ENCODE measurements around the gene AKT2. TPM values are rescaled to one million over a fixed set of nuclear protein-coding genes. Genes with fewer than 3 reads are reported as not detected.
A peak's percentile ranks its signal among the peaks of the same experiment; 100 is the strongest.

Gene AKT2
- total RNA-seq, 1 experiment from 2014 or later = 150 TPM

DNA sequence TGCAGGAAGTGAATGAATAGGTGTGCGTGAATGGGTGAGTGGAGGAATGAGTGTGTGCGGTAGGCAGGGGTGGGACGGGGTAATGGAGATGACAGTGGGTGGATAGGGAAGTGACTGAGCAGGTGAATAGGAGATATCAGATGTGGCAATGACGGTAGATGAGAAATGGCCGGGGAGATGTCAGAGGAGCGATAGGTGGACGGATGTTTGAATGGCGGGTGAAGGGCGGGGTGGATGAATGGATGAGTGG lies 68.4 kb downstream of the AKT2 start:
- H3K4me3 Mint-ChIP-seq = peak overlapping the region; percentile 25 to 44; a peak in 4 of 5 replicates
- no CpG with 5 or more reads among the region's 9 CpGs for WGBS (ENCODE audit: extremely low coverage, insufficient read length, low lambda C conversion rate)
- no peak overlapping the region; a peak in 1 of 7 replicates for H3K27ac Mint-ChIP-seq
- Histone ChIP-seq H2BK12ac (ENCODE audit: insufficient read length, low read depth, low read length) (no peak overlapping the region), H2BK5ac (ENCODE audit: insufficient read length, low read length) (no peak overlapping the region), H3K56ac (ENCODE audit: insufficient read length, low read depth, low read length) (no peak overlapping the region), H3K4me1 (ENCODE audit: insufficient read depth, low read length) (no peaks in the 10 kb centered on the region), H4K5ac (ENCODE audit: insufficient read length, low read depth, low read length) (no peak overlapping the region), H3K23ac (ENCODE audit: insufficient read length, low read depth, low read length) (no peak overlapping the region), H2AFZ (ENCODE audit: low read length) (no peak overlapping the region), H2BK120ac (ENCODE audit: low read depth, low read length, poor library complexity, severe bottlenecking) (no peak overlapping the region), H4K20me1 (ENCODE audit: control insufficient read depth, insufficient read depth, insufficient read length) (no peaks in the 10 kb centered on the region), H2AK5ac (ENCODE audit: insufficient read length, low read length) (no peak overlapping the region), H3K27me3 (ENCODE audit: insufficient read depth, low read length) (no peaks in the 10 kb centered on the region; the same call in 1 of the 2 replicates), H2BK15ac (ENCODE audit: low read depth, low read length) (no peak overlapping the region), H3K14ac (ENCODE audit: insufficient read depth, low read length) (no peak overlapping the region), H3K27ac (ENCODE audit: insufficient read length, low read depth, low read length) (no peak overlapping the region), H3K79me2 (ENCODE audit: insufficient read depth, low read length) (no peaks in the 10 kb centered on the region), H3K9ac (ENCODE audit: extremely low read depth, insufficient read length, low read length) (no peak overlapping the region), H3T11ph (ENCODE audit: low read length) (no peak overlapping the region), H3K79me1 (ENCODE audit: insufficient read depth, low read depth, low read length, poor library complexity, severe bottlenecking) (no peaks in the 10 kb centered on the region), H3K23me2 (ENCODE audit: insufficient read length, low read depth, low read length, poor library complexity, severe bottlenecking) (no peaks in the 10 kb centered on the region), H3K9me3 (ENCODE audit: control insufficient read depth, low read depth, low read length) (no peaks in the 10 kb centered on the region), H4K91ac (ENCODE audit: insufficient read length, low read depth, low read length) (no peak overlapping the region), H3K18ac (ENCODE audit: insufficient read length, low read depth, low read length) (no peak overlapping the region), H3K4ac (ENCODE audit: low read depth, low read length) (no peak overlapping the region), H2BK20ac (ENCODE audit: low read depth, low read length, poor library complexity, severe bottlenecking) (no peak overlapping the region), H4K8ac (replicated peaks; ENCODE audit: insufficient read length, low read depth, low read length) (no peak overlapping the region), H3K4me2 (ENCODE audit: insufficient read depth, insufficient read length, low read length) (peak overlapping the region; percentile 65)
- TF ChIP-seq CTCF (conservative IDR thresholded peaks at IDR 0.05) = no peak
- peaks cover 10% of the 10 kb centered on the region in 2 experiments for H3K4me1 Mint-ChIP-seq
- no peaks in the 10 kb centered on the region; a peak in 2 of 5 replicates for H3K9me3 Mint-ChIP-seq
- H3K27me3 Mint-ChIP-seq (ENCODE audit: low read depth) = peaks cover 40% of the 10 kb centered on the region
- no peak for DNase-seq
- peaks cover 0 to 8% (median 1%) of the 10 kb centered on the region in 3 experiments; a peak in 3 of 7 replicates for H3K36me3 Mint-ChIP-seq (ENCODE audit: insufficient read depth in 1 of 3, low read depth in 3 of 3)
